MV-4-11 (cell line): ENCODE data around the gene MTTP.

Experiments used
- DNase-seq: peaks from one replicate; lab custom pipeline; 2025; lab: John Stamatoyannopoulos, UW

The MTTP gene

GRCh38 chr4:99593781-99594641 lies 19.4 kb downstream of the MTTP start:
- no peak for DNase-seq

- DNase-seq = no peak
These were observed 20.2 kb downstream of the MTTP start for GRCh38 chr4:99594818-99595217.

GRCh38 chr4:99606716-99607115 lies 32.1 kb downstream of the MTTP start:
- DNase-seq = no peak

- DNase-seq = no peak
These were observed 33.8 kb downstream of the MTTP start for GRCh38 chr4:99608417-99608816.

GRCh38 chr4:99610605-99611175 lies 36.1 kb downstream of the MTTP start:
- no peak for DNase-seq

GRCh38 chr4:99612281-99612680 lies 37.7 kb downstream of the MTTP start:
- DNase-seq = no peak

- DNase-seq = no peak
These were observed 38.1 kb downstream of the MTTP start for GRCh38 chr4:99612704-99613103.

- no peak for DNase-seq
These were observed 39.9 kb downstream of the MTTP start for GRCh38 chr4:99614491-99614890.

- no peak for DNase-seq
These were observed 40.7 kb downstream of the MTTP start for GRCh38 chr4:99615170-99615820.

GRCh38 chr4:99617374-99617773 lies 42.8 kb downstream of the MTTP start:
- no peak for DNase-seq

GRCh38 chr4:99622341-99622740 lies 47.7 kb downstream of the MTTP start:
- no peak for DNase-seq

- DNase-seq = no peak
These were observed 49.6 kb downstream of the MTTP start for GRCh38 chr4:99624141-99624719.

- no peak for DNase-seq
These were observed 50.7 kb downstream of the MTTP start for GRCh38 chr4:99625369-99625768.

GRCh38 chr4:99628040-99628439 lies 53.4 kb downstream of the MTTP start:
- DNase-seq = no peak

GRCh38 chr4:99629962-99630554 lies 55.4 kb downstream of the MTTP start:
- no peak for DNase-seq

- DNase-seq = no peak
These were observed 56.3 kb downstream of the MTTP start for GRCh38 chr4:99630857-99631360.

- no peak for DNase-seq
These were observed 59.1 kb downstream of the MTTP start for GRCh38 chr4:99633772-99634171.

- no peak for DNase-seq
These were observed 60.2 kb downstream of the MTTP start for GRCh38 chr4:99634742-99635360.

GRCh38 chr4:99635601-99636000 lies 61.0 kb downstream of the MTTP start:
- DNase-seq = peak; percentile 1

GRCh38 chr4:99636422-99636821 lies 61.8 kb downstream of the MTTP start:
- DNase-seq = no peak

GRCh38 chr4:99637174-99637573 lies 62.5 kb downstream of the MTTP start:
- no peak for DNase-seq

GRCh38 chr4:99640676-99641075 lies 66.1 kb downstream of the MTTP start:
- no peak for DNase-seq
